Measurements from ENCODE around the gene DTWD2.

- TF ChIP-seq CTCF (IDR thresholded peaks at IDR 0.05; ENCODE audit: poor library complexity), result no peak
- TF ChIP-seq EZH2phosphoT487 (IDR thresholded peaks at IDR 0.05; ENCODE audit: low read depth, severe bottlenecking, unreplicated experiment), result no peak
Observed at GRCh38 chr5:118875131-118875530, 113.2 kb downstream of the DTWD2 start.

All from hepatocyte (in vitro differentiated cells).